WI38 (cell line): Measurements from ENCODE around the gene CCT7.

ENCODE experiments used
- H3K4me3 ChIP-seq: 2 replicates; pipeline ENCODE4 v1.5.1; 2011; ENCODE audit warnings: low read depth, mild to moderate bottlenecking, control low read depth, low read length
- TF ChIP-seq, protein P1 (sequence below): IDR thresholded peaks from 2 replicates; pipeline ENCODE4 v1.5.1; 2012; ENCODE audit warnings: low read depth, mild to moderate bottlenecking, control low read depth, low read length

Gene CCT7

DNA sequence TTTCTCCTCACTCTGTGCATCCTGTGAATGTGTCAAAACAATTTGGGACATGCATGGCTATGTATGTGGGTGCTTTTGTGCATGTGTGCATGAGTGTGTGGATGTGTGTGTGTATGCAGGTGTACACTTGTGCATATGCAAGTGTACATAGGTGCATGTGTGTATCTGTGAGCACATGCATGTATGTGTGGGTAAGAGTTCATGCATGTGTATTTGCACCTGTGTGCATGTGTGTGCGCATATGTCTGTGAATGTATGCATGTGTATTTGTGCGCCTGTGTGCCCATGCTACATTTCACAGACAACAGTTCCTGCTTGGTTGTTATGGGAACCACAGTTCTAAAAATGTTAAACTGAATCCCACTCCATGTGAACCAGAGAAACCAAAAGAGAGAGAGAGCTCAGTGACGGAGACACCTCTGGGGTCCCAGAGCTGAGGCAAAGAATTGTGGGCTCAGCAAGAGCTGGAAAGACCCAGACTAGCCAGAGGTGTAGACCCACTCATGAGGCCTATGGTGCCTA is 52.1 kb downstream of the CCT7 start:
- no peak overlapping the region for H3K4me3 ChIP-seq

GRCh38 chr2:73289304-73289703 is 55.2 kb downstream of the CCT7 start:
- H3K4me3 ChIP-seq: no peak overlapping the region
- TF ChIP-seq, protein P1, sequence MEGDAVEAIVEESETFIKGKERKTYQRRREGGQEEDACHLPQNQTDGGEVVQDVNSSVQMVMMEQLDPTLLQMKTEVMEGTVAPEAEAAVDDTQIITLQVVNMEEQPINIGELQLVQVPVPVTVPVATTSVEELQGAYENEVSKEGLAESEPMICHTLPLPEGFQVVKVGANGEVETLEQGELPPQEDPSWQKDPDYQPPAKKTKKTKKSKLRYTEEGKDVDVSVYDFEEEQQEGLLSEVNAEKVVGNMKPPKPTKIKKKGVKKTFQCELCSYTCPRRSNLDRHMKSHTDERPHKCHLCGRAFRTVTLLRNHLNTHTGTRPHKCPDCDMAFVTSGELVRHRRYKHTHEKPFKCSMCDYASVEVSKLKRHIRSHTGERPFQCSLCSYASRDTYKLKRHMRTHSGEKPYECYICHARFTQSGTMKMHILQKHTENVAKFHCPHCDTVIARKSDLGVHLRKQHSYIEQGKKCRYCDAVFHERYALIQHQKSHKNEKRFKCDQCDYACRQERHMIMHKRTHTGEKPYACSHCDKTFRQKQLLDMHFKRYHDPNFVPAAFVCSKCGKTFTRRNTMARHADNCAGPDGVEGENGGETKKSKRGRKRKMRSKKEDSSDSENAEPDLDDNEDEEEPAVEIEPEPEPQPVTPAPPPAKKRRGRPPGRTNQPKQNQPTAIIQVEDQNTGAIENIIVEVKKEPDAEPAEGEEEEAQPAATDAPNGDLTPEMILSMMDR: no peak

More for the DNA sequence above, 52.1 kb downstream of the CCT7 start:
- TF ChIP-seq, protein P1: no peak

DNA sequence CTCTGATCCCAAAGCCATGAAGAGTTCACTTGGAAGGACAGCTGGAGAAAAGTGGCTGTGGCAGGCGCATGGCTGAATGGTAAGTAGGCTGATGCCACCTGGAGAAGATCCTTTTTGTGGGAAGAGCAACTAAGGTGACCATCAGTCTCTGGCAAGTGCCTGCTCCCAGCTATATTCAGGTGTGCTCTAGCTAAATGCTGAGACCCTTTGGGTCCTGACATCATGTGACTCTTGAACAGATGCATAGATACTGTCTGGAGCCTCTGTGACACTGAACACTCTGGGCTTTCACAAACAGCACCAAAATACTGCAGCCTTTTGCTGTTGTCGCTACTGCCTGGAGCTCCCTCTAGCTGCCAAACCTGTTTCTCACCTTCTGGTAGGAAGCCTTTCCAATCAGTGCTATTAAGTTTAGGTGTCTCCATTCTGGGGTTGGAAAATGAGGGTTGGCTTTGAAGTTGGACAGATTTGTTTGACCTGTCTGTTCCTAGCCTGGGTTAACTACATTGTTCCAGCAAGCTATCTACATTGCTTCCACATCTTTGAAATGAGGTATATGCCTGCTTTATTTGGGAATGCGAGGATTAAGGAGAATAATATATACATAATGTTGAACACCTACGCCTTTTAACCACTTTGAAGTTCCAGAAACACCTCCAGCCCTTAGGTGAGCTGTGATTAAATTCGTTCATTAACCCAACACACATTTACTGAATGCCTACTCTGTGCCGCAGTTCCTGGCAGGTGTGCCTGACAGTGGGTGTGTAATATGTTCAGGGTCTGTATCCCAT is 56.1 kb downstream of the CCT7 start:
- TF ChIP-seq, protein P1: peak; percentile 55
- no peak overlapping the region for H3K4me3 ChIP-seq

- TF ChIP-seq, protein P1: no peak
- H3K4me3 ChIP-seq: no peak overlapping the region
Measured at GRCh38 chr2:73291093-73291460, 57.0 kb downstream of the CCT7 start.

DNA sequence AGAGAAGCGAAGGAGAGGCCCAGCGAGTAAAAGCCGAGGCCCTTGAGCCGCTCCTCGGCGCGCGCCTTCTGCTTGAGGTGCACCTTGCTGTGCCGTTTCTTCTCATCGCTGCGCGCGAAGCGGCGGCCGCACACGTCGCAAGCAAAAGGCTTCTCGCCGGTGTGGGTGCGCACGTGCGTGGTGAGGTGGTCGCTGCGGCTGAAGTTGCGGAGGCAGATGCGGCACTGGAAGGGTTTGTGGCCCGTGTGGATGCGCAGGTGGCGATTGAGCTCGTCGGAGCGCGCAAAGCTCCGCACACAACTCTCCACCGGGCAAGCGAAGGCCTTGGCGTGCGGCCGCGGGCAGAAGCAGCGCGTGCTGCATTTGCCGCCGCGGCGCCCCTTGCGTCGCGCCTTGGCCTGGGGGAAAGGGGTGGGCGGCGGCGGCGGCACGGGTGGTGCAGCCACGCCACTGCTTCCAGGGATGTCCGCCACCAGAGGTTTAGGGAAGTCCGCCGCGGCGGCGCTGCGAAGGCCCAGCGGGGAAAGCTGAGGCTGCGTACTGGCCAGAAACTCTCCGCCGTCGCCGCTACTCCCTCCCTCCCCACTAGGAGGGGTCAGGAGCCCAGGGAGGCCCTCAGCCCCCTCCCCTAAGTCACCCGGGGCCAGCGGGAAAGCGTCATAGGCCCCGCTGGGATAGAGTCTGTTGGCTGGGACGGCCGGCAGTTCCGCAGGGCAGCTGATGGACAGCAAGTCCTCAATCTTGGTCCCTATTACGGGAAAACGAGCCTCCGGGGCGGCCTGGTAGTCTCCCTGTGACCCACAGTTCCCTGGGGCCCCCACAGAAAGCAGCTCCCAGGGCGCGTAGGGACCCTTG is 57.6 kb downstream of the CCT7 start:
- H3K4me3 ChIP-seq: no peak overlapping the region
- TF ChIP-seq, protein P1: no peak

GRCh38 chr2:73292316-73292905 is 58.3 kb downstream of the CCT7 start:
- no peak overlapping the region for H3K4me3 ChIP-seq
- TF ChIP-seq, protein P1: no peak
